Measurements from ENCODE around the gene CAMTA1. TPM values are rescaled to one million over a fixed set of nuclear protein-coding genes. Genes with fewer than 3 reads are reported as not detected.
A peak's percentile ranks its signal among the peaks of the same experiment; 100 is the strongest.
"Not testable (repeated sequence)": the region's sequence is repeated elsewhere in the genome, so short reads cannot be mapped to it uniquely, and the experiment has no call there.

The CAMTA1 gene
- total RNA-seq, 1 donor from 2014 or later: 77.6 TPM

DNA sequence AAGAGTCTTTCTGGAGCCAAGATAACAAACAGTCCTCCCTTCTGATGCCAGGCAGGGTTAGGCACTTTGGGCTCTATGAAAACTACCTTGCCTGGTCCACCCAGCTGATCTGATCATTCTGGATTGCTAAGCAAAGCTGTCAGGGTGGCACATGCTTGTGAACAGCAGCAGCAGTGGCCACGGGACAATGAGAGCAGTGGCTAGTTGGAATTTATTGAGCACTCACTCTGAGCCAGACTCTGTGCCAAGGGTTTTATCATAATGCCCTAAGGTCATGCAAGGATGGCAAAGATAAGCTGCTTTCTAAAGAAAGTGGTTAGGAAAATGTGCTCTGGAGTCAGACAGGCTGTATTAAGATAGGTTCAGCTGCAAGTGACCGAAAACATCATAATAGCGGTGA is 595.5 kb downstream of the CAMTA1 start:
- Mint-ChIP-seq H3K4me3 (ENCODE audit: unreplicated experiment) (no peak overlapping the region), H3K27ac (ENCODE audit: unreplicated experiment) (peak overlapping the region; percentile 62), H3K9me3 (ENCODE audit: unreplicated experiment) (no peaks in the 10 kb centered on the region), H3K27me3 (ENCODE audit: low read depth, unreplicated experiment) (peaks cover 9% of the 10 kb centered on the region), H3K4me1 (ENCODE audit: low read depth, unreplicated experiment) (peaks cover 14% of the 10 kb centered on the region), H3K36me3 (ENCODE audit: low read depth, unreplicated experiment) (no peaks in the 10 kb centered on the region)
- TF ChIP-seq EZH2 (IDR thresholded peaks at IDR 0.05; ENCODE audit: insufficient read depth, low read length) (no peak), CTCF (IDR thresholded peaks at IDR 0.05; ENCODE audit: insufficient read depth, low read depth, low read length) (no peak)
- Histone ChIP-seq H4K20me1 (ENCODE audit: insufficient read depth, low read length) (no peaks in the 10 kb centered on the region), H3K9ac (ENCODE audit: low read length) (no peak overlapping the region), H3K4me2 (ENCODE audit: low read length) (no peak overlapping the region), H3K4me3 (ENCODE audit: insufficient read depth, low read depth, low read length) (no peak overlapping the region), H3K27me3 (ENCODE audit: insufficient read depth, low read length) (no peaks in the 10 kb centered on the region), H2AFZ (ENCODE audit: low read depth, low read length) (peak overlapping the region; percentile 23), H3K9me3 (ENCODE audit: insufficient read depth, low read depth, low read length) (no peaks in the 10 kb centered on the region), H3K27ac (ENCODE audit: low read depth, low read length) (no peak overlapping the region), H3K4me1 (ENCODE audit: insufficient read depth, low read length) (peaks cover 9% of the 10 kb centered on the region), H3K79me2 (ENCODE audit: insufficient read depth, low read length) (no peaks in the 10 kb centered on the region), H3K36me3 (ENCODE audit: insufficient read depth, low read length) (no peaks in the 10 kb centered on the region)
- DNase-seq (ENCODE audit: low read depth) (no peak), FAIRE-seq (no peak)

DNA sequence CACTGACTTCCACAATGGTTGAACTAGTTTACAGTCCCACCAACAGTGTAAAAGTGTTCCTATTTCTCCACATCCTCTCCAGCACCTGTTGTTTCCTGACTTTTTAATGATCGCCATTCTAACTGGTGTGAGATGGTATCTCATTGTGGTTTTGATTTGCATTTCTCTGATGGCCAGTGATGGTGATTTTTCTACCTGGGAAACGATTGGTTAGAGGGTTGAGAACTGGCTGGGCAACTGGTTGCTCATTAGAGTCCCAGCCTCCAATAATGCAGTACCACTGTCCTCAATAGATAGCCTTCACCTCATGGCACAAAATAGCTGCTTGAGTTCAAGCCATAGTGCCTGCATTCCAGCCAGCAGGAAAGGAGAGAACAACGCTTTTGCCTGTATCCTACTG is 596.5 kb downstream of the CAMTA1 start:
- H3K4me3 Mint-ChIP-seq (ENCODE audit: unreplicated experiment); H3K4me3 ChIP-seq (ENCODE audit: insufficient read depth, low read depth, low read length); H3K36me3 Mint-ChIP-seq (ENCODE audit: low read depth, unreplicated experiment); H3K79me2 ChIP-seq (ENCODE audit: insufficient read depth, low read length); H3K27ac Mint-ChIP-seq (ENCODE audit: unreplicated experiment); H3K9ac ChIP-seq (ENCODE audit: low read length); H3K9me3 Mint-ChIP-seq (ENCODE audit: unreplicated experiment); H3K27ac ChIP-seq (ENCODE audit: low read depth, low read length); H3K27me3 Mint-ChIP-seq (ENCODE audit: low read depth, unreplicated experiment); H3K4me2 ChIP-seq (ENCODE audit: low read length); H3K36me3 ChIP-seq (ENCODE audit: insufficient read depth, low read length); H4K20me1 ChIP-seq (ENCODE audit: insufficient read depth, low read length); H2AFZ ChIP-seq (ENCODE audit: low read depth, low read length); H3K9me3 ChIP-seq (ENCODE audit: insufficient read depth, low read depth, low read length); DNase-seq (ENCODE audit: low read depth); FAIRE-seq; H3K27me3 ChIP-seq (ENCODE audit: insufficient read depth, low read length): not testable (repeated sequence)
- H3K4me1 ChIP-seq (ENCODE audit: insufficient read depth, low read length): peaks cover 17% of the 10 kb centered on the region
- peaks cover 14% of the 10 kb centered on the region for H3K4me1 Mint-ChIP-seq (ENCODE audit: low read depth, unreplicated experiment)

DNA sequence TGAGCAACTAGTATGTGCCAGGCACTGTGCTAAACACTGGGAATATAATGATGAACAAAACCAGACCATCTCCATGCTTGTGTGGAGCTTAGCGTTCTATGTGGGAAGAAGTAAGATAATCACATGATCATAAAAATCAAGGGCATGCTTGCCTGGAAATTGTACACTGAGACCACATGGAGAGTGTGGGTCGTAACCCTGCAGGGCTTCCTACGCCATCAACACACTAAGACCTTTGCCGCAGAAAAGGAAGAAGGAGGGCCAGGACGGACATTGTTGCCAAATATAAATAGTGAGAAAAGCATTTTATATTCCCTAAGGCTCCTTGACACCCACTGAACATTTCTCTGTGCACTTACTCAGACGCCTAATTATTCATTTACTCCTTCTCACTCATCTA is 597.7 kb downstream of the CAMTA1 start:
- H3K36me3 ChIP-seq (ENCODE audit: insufficient read depth, low read length): no peaks in the 10 kb centered on the region
- H3K9ac ChIP-seq (ENCODE audit: low read length): no peak overlapping the region
- no peaks in the 10 kb centered on the region for H3K36me3 Mint-ChIP-seq (ENCODE audit: low read depth, unreplicated experiment)
- TF ChIP-seq EZH2 (IDR thresholded peaks at IDR 0.05; ENCODE audit: insufficient read depth, low read length) (no peak), CTCF (IDR thresholded peaks at IDR 0.05; ENCODE audit: insufficient read depth, low read depth, low read length) (no peak)
- no peak overlapping the region for H3K27ac ChIP-seq (ENCODE audit: low read depth, low read length)
- no peak overlapping the region for H3K27ac Mint-ChIP-seq (ENCODE audit: unreplicated experiment)
- H3K4me2 ChIP-seq (ENCODE audit: low read length): no peak overlapping the region
- H3K4me1 Mint-ChIP-seq (ENCODE audit: low read depth, unreplicated experiment): peaks cover 17% of the 10 kb centered on the region
- no peak overlapping the region for H3K4me3 Mint-ChIP-seq (ENCODE audit: unreplicated experiment)
- DNase-seq (ENCODE audit: low read depth) (no peak), FAIRE-seq (no peak)
- no peak overlapping the region for H2AFZ ChIP-seq (ENCODE audit: low read depth, low read length)
- H3K4me1 ChIP-seq (ENCODE audit: insufficient read depth, low read length): peaks cover 17% of the 10 kb centered on the region
- H3K79me2 ChIP-seq (ENCODE audit: insufficient read depth, low read length): no peaks in the 10 kb centered on the region
- H4K20me1 ChIP-seq (ENCODE audit: insufficient read depth, low read length): no peaks in the 10 kb centered on the region
- H3K4me3 ChIP-seq (ENCODE audit: insufficient read depth, low read depth, low read length): no peak overlapping the region
- peaks cover 14% of the 10 kb centered on the region for H3K27me3 Mint-ChIP-seq (ENCODE audit: low read depth, unreplicated experiment)
- no peaks in the 10 kb centered on the region for H3K27me3 ChIP-seq (ENCODE audit: insufficient read depth, low read length)
- no peaks in the 10 kb centered on the region for H3K9me3 ChIP-seq (ENCODE audit: insufficient read depth, low read depth, low read length)
- H3K9me3 Mint-ChIP-seq (ENCODE audit: unreplicated experiment): peaks cover 4% of the 10 kb centered on the region

Data from astrocyte (in vitro differentiated cells and primary cell).